ENCODE results near the gene TAX1BP1.

Gene TAX1BP1

DNA sequence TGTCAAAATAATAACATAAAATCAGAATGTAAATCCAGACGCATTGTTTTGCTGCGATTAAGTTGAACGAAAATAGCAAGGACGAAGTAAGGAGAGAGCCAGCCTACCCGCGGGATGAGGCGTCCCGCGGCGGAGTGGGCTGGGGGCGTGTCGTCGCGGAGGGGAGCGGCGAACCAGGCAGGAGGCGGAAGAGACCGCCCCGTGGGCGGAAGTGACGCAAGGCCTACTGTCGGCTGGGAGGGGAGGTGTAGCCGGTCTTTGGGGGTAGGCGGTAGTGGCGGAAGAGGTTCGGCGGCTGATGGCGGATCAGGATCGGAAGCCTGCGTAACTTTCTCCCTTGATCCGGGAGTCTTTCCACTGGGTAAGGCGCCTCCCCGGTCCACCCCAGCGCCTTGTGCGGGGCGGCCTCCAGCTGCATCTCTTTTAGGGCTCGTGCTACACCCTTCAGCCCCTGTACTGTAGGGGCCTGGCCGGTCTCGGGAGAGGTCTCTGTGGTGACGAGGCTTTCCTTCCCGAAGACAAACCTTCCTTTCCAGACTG is at the start of gene TAX1BP1:
TAX1BP1 (plus strand) TSS at position 254 of the 540 bp plus-strand sequence. CDS start 8,363 bp downstream, outside the sequence.
- FAIRE-seq = peak; percentile 84

DNA sequence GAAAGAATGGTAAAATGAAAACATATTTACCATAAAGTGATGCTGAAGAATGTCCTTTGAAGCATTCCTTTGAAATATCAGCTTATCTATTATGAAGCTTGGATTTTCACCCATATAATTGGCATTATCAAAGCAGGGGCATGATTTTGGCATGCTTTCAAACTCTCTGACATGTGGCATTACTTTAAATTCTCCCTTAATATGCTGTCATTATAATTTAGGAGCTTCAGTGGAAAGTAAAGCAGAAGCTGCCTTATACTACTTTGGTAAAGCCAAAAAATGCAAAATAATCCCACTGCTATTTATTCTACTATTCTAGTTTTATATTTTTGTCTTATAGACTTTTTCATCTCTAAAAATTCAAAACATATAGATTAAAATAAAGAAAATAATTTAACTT is 49.3 kb upstream of the TAX1BP1 start:
- FAIRE-seq = peak; percentile 25

DNA sequence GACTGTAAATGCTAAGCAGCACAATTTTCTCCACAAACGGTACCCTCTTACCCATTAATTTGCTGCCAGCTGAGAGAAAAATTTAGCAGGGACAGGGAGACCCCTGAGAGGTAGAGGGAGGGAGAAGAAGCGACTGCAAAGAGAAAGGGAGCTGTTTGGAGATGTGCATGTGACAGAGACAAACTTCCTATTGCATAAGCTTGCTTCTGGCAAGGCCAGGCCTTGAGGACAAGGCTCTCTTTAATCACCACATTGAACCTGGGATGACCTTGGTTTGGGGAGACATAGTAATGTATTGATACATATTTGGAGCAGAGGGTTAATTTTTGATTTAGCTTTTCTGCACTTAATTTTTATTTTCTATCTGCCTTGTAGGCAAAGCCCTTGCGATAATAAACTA is 46.2 kb upstream of the TAX1BP1 start:
- FAIRE-seq = no peak

- no peak for FAIRE-seq
Measured at GRCh38 chr7:27695096-27695495, 44.9 kb upstream of the TAX1BP1 start.

- FAIRE-seq = no peak
Measured at GRCh38 chr7:27697861-27698430, 42.0 kb upstream of the TAX1BP1 start.

DNA sequence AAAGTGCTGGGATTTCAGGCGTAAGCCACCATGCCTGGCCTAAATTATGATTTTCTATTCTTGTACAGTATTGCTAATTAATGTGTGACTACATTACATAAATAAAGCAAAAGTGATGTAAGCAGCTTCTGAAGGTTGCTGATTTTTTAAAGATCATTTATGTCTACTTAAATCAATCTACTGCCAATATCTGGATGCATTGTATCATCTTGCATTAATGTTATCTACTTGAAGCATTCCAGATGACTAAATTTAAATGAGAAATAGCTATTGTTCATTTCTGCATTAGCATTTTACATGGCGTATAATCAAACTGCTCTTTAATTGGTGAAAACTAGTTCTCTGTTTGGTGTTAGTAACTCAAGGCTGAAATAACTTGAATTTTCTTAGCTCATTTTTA is 40.2 kb upstream of the TAX1BP1 start:
- no peak for FAIRE-seq

GRCh38 chr7:27700501-27700900 is 39.5 kb upstream of the TAX1BP1 start:
- FAIRE-seq = no peak

GRCh38 chr7:27703181-27703580 is 36.8 kb upstream of the TAX1BP1 start:
- FAIRE-seq = peak; percentile 65

GRCh38 chr7:27704422-27705199 is 35.4 kb upstream of the TAX1BP1 start:
- FAIRE-seq = no peak

DNA sequence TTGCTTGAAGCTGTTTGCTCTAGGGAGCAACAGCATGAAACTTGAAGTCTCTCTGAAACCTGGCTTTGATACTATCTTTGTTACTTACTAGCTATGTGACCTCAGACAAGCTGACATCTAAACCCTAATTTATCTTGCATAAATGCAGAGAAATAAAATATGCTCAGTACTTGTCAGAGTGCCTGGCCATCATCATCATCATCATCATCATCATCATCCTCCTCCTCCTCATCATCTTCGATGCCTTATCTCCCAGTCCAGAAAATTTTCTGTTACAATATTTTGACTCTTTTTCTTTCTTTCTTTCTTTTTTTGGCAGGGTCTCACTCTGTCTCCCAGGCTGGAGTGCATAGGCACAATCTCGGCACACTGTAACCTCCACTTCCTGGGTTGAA is 34.8 kb upstream of the TAX1BP1 start:
- FAIRE-seq = no peak

DNA sequence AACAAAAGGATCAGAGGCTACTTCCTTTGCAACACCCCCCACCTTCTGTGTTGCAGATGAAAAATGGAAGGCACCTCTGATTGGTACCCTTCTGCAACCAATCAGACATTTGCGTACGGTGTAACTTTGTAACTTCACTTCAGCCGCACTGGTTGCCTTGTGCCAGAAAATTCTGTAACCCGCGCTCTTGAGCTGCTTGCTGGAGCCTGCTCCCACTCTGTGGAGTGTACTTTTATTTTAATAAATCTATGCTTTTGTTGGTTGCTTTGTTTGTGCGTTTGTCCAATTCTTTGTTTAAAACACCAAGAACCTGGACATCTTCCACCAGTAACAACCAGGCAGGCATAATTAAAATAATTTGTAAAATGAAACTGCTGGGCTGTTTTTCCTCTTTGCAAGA is 31.5 kb upstream of the TAX1BP1 start:
- no peak for FAIRE-seq

DNA sequence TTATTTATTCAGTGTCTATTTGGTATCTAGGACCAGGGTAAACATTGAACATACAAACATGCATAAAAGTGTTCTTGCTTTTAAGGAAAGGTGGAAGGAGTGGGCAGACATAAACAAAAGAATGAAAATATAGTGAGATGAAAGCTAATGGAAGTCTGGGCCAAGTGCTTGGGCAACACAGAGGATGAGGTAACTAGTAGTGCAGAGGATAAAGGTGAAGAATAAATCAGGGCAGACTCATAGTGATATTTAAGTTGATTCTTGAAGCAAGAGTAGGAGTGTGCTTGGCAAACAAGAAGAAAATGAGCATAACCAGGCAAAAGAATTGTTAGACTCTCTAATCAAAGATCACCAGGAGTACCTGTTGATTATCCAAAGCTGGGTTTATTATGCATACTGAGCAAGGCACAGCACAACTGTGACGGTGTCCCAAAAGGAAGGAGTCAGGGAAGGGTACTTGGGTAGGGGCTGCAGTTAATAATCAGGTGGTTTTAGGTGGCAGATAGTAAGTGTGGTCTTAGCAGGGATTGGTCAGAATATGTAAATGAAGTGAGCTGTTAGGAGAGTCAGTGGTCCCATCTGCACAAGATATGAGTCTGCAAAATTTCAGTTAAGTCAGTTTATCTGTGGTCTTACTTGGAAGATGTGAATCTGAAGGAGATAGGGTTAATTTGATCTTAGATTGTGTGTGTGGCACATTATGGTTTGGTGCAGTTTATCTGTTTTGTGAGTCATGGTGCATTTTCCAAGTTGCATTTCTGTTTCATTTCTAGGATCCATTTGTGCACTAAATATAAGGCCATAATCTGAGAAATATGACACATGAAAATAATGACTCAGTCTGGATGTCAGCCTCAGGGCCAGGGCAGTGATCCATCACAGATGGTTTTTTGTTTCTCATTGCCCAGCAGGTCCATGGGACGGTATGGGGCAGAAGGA is 30.6 kb upstream of the TAX1BP1 start:
- no peak for FAIRE-seq

DNA sequence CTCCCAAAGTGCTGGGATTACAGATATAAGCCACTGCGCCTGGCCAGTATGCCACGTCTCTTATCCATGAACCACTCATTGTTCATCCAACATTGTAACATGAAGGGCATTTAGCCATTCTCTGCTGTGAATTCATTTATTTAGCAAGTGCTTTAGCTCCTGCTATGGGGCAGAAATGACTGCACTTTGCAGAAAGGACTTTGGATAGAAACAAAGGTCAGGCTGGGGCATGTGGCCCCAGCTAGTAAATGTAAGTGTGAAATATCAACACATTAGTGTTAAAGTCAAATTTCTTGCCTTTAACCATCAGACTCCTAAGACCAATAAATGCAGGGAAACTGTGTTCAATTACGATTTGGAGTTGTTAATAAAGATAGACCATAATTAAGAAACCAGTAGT is 27.7 kb upstream of the TAX1BP1 start:
- FAIRE-seq = no peak

- no peak for FAIRE-seq
Measured at GRCh38 chr7:27714831-27715444, 25.0 kb upstream of the TAX1BP1 start.

- FAIRE-seq = no peak
Measured at GRCh38 chr7:27723085-27723484, 16.9 kb upstream of the TAX1BP1 start.

- no peak for FAIRE-seq
Measured at GRCh38 chr7:27727058-27727457, 12.9 kb upstream of the TAX1BP1 start.

DNA sequence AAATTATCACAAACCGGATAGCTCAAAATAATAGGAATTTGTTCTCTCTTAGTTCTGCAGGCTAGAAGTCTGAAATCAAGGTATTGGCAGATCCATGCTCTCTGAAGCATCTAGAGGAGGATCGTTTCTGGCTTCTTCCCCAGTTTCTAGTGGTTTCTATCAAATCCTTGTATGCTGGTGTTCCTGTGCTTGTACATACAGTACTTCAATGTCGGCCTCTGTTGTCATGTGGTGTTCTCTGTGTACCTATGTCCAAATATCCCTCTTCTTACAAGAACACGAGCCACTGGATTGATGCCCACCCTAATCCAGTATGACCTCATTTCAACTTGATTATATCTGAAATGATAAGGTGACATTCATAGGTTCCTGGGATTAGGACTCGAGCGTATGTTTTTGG is 9.8 kb upstream of the TAX1BP1 start:
- FAIRE-seq = no peak

GRCh38 chr7:27734583-27734982 is 5.4 kb upstream of the TAX1BP1 start:
- no peak for FAIRE-seq

DNA sequence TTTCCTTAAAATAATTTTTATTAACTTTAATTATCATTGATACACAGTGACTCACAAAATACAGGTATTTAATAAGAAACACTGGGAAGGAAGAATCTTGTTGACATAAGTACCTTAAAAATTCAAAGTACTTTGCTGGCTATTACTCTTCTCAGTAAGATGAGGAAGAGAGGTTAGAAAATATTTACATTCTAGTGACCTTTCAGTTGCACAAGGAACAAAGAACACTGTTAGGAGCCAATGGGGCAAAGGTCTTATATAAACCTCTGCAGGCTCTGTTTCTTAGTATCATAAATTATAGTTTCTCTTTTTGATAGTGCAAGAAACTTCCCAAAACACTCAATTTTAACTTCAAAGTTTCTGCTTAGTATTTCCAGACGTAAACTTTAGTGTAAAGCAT is 4.8 kb upstream of the TAX1BP1 start:
- FAIRE-seq = no peak

GRCh38 chr7:27735831-27736230 is 4.1 kb upstream of the TAX1BP1 start:
- no peak for FAIRE-seq

DNA sequence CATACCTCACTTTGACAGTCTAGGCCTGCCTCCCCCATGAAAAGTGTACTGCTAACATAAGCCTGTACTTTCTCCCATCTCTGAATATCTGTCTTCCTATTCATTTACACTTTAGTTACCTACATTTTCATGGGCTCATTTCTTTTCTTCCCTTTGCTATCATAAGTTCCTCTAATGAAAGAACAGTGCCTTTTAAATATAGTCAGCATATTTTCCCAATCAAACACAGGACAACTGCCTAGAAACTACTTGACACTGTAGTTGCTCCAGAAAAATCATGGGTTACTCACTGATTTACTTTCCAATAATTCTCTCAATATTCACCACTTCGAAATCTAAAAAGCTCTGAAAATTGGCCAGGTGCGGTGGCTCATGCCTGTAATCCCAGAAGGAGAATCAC is 2.8 kb upstream of the TAX1BP1 start:
- no peak for FAIRE-seq

GRCh38 chr7:27737616-27738015 is 2.3 kb upstream of the TAX1BP1 start:
- FAIRE-seq = no peak

Data from A204.1 (cell line).